ENCODE measurements around the gene RUNX3.

- TF ChIP-seq ZNF311 (tag by site-specific recombination; IDR thresholded peaks at IDR 0.05; ENCODE audit: borderline replicate concordance): no peak
- TF ChIP-seq MZF1 (tag by site-specific recombination; IDR thresholded peaks at IDR 0.05; ENCODE audit: borderline replicate concordance): no peak
- no peak for TF ChIP-seq ZNF140 (tag by site-specific recombination; IDR thresholded peaks at IDR 0.05)
- no peak for TF ChIP-seq BCL11A (tag by site-specific recombination; IDR thresholded peaks at IDR 0.05; ENCODE audit: low read depth)
- TF ChIP-seq CTCF (tag by site-specific recombination; IDR thresholded peaks at IDR 0.05): no peak
- no peak for TF ChIP-seq ZNF629 (tag by site-specific recombination; IDR thresholded peaks at IDR 0.05)
- no peak for TF ChIP-seq ZBTB26 (tag by site-specific recombination; optimal IDR thresholded peaks at IDR 0.05)
- TF ChIP-seq PRDM1 (tag by site-specific recombination; IDR thresholded peaks at IDR 0.05): no peak
- no peak for TF ChIP-seq ZBTB20 (tag by site-specific recombination; IDR thresholded peaks at IDR 0.05)
- no peak for TF ChIP-seq ZFP69B (tag by site-specific recombination; IDR thresholded peaks at IDR 0.05)
- no peak for TF ChIP-seq REST (tag by site-specific recombination; IDR thresholded peaks at IDR 0.05)
Observed at GRCh38 chr1:24959623-24959975, 29.5 kb upstream of the RUNX3 start.

Measured in HEK293 (cell line).